HepG2 (cell line): ENCODE results near the gene VSX1. TPM values are rescaled to one million over a fixed set of nuclear protein-coding genes. Genes with fewer than 3 reads are reported as not detected.

Experiments used
- ATAC-seq: fragments of 200-7000 bp; cut with Tn5 transposase; 3 replicates; pipeline ENCODE4 v1.9.1; 2020; ENCODE audit warnings: mild to moderate bottlenecking, moderate library complexity
- BruUV-seq: library from RNA; stranded (reverse); fragments of 400-500 nt; replicated peaks from 2 replicates; lab custom pipeline; 2021; lab: Mats Ljungman, UMichigan
- CTCF ChIA-PET: fragments of 300-600 bp; formaldehyde crosslinking; extraction: SDS; loops from one replicate; lab custom pipeline; 2021; ENCODE audit warnings: low total read pairs, inconsistent platforms, low intra/inter-chr PET ratio; lab: Yijun Ruan, JAX
- POLR2A ChIA-PET: fragments of 350-600 bp; sonication (Branson Sonifier 250); formaldehyde crosslinking; loops from one replicate; lab custom pipeline; 2020; ENCODE audit warnings: antibody characterized with exemption, inconsistent platforms; lab: Yijun Ruan, JAX
- DNase-seq: peaks from one replicate; pipeline ENCODE4 v3.0.0-alpha.2; 2015; ENCODE audit warnings: low spot score
- FAIRE-seq: peaks from 3 replicates; lab custom pipeline; 2011; peaks lifted over from hg19 to GRCh38; lab: Jason Lieb, UNC
- H2AFZ ChIP-seq: one replicate; pipeline ENCODE4 v1.6.1; 2011; ENCODE audit warnings: low read length, inconsistent platforms
- H3K27ac ChIP-seq: fragments of 300-600 bp; 3 replicates; pipeline ENCODE4 v1.8.0; 2011; ENCODE audit warnings: mixed run types, mild to moderate bottlenecking, mixed read lengths, low read length, inconsistent platforms; ENCODE audit not compliant: insufficient read depth; ENCODE audit errors: extremely low read length
- H3K27me3 ChIP-seq, 2 experiments: fragments of 200-600 bp in 1 of 2; 2 replicates in 1 of 2; 3 replicates in 1 of 2; pipeline versions ENCODE4 v1.6.0 to v1.8.0; 2011; ENCODE audit warnings: low read length in 2 of 2, mild to moderate bottlenecking in 2 of 2, moderate library complexity in 2 of 2, inconsistent platforms in 1 of 2; ENCODE audit not compliant: insufficient read depth in 2 of 2, control insufficient read depth in 1 of 2
- H3K36me3 ChIP-seq, 2 experiments: fragments of 200-600 bp in 1 of 2; replicated peaks in 1 of 2; 2 replicates in 1 of 2; 3 replicates in 1 of 2; pipeline versions ENCODE4 v1.5.1 to v1.8.0; 2011; ENCODE audit warnings: low read length in 2 of 2, inconsistent platforms in 1 of 2; ENCODE audit not compliant: insufficient read depth in 2 of 2, control insufficient read depth in 1 of 2
- H3K4me1 ChIP-seq: 2 replicates; pipeline ENCODE4 v1.5.1; 2012; ENCODE audit warnings: low read length, inconsistent platforms; ENCODE audit not compliant: insufficient read depth
- H3K4me2 ChIP-seq: 2 replicates; pipeline ENCODE4 v1.6.0; 2011; ENCODE audit warnings: low read depth, low read length, inconsistent platforms
- H3K4me3 ChIP-seq, 3 experiments: fragments of 200-600 bp in 1 of 3; sonication (generic), shearing (Covaris generic) in 1 of 3; replicated peaks in 1 of 3; 2 replicates each; pipeline ENCODE4 v1.5.1; 2011 to 2016; ENCODE audit warnings: low read length in 3 of 3, inconsistent platforms in 2 of 3, low read depth in 2 of 3, mild to moderate bottlenecking in 2 of 3, control low read depth in 1 of 3, mixed read lengths in 1 of 3; ENCODE audit not compliant: insufficient read depth in 1 of 3
- H3K79me2 ChIP-seq: one replicate; pipeline ENCODE4 v1.6.1; 2011; ENCODE audit warnings: low read length, inconsistent platforms; ENCODE audit not compliant: insufficient read depth
- H3K9ac ChIP-seq: 2 replicates; pipeline ENCODE4 v1.6.0; 2011; ENCODE audit warnings: mild to moderate bottlenecking, low read depth, low read length, inconsistent platforms; ENCODE audit not compliant: insufficient read depth
- H3K9me3 ChIP-seq: 2 replicates; pipeline ENCODE4 v1.5.1; 2012; ENCODE audit warnings: mild to moderate bottlenecking, low read length
- H4K20me1 ChIP-seq: 2 replicates; pipeline ENCODE4 v1.6.0; 2011; ENCODE audit warnings: inconsistent platforms, mild to moderate bottlenecking, low read length, moderate library complexity; ENCODE audit not compliant: insufficient read depth
- ATF7 ChIP-seq, 2 experiments: fragments of 450-650 bp in 1 of 2; sonication (generic) in 1 of 2; formaldehyde crosslinking in 1 of 2; IDR thresholded peaks; 2 replicates each; pipeline versions ENCODE4 v1.4.0 to v1.6.1; 2016 to 2020; ENCODE audit warnings: antibody characterized with exemption in 1 of 2, mild to moderate bottlenecking in 1 of 2, missing genetic modification reagents in 1 of 2
- BRCA1 ChIP-seq: sonication (generic); formaldehyde crosslinking; IDR thresholded peaks from 2 replicates; pipeline ENCODE4 v1.4.0; 2020; ENCODE audit warnings: missing genetic modification reagents
- CHD2 ChIP-seq: IDR thresholded peaks from 2 replicates; pipeline ENCODE4 v1.6.1; 2011; ENCODE audit warnings: low read depth, low read length, improper control_type of control experiment
- IKZF1 ChIP-seq: fragments of 450-650 bp; IDR thresholded peaks from 2 replicates; pipeline ENCODE4 v1.7.1; 2016
- MED13 ChIP-seq: sonication (generic); formaldehyde crosslinking; IDR thresholded peaks from 2 replicates; pipeline ENCODE4 v1.5.0; 2020; ENCODE audit warnings: missing genetic modification reagents
- MIER3 ChIP-seq: IDR thresholded peaks from 2 replicates; pipeline ENCODE4 v1.6.1; 2016; ENCODE audit warnings: missing compliant biosample characterization, borderline replicate concordance
- NFE2 ChIP-seq: sonication (generic); formaldehyde crosslinking; IDR thresholded peaks from 2 replicates; pipeline ENCODE4 v1.4.0; 2020; ENCODE audit warnings: missing genetic modification reagents
- NFIB ChIP-seq: sonication (generic); formaldehyde crosslinking; IDR thresholded peaks from 2 replicates; pipeline ENCODE4 v1.9.0; 2021; ENCODE audit warnings: missing genetic modification reagents, mild to moderate bottlenecking, borderline replicate concordance
- ONECUT2 ChIP-seq: sonication (generic); formaldehyde crosslinking; IDR thresholded peaks from 2 replicates; pipeline ENCODE4 v1.4.0; 2020; ENCODE audit warnings: missing genetic modification reagents
- RBFOX2 ChIP-seq: fragments of 200-400 bp; formaldehyde crosslinking; IDR thresholded peaks from 2 replicates; pipeline ENCODE4 v1.6.1; 2017; ENCODE audit warnings: low read depth, mild to moderate bottlenecking, low read length
- SNRNP70 ChIP-seq: fragments of 200-400 bp; formaldehyde crosslinking; IDR thresholded peaks from 2 replicates; pipeline ENCODE4 v1.6.1; 2017; ENCODE audit warnings: mild to moderate bottlenecking, low read depth, low read length, moderate library complexity
- TRIM24 ChIP-seq: sonication (generic); formaldehyde crosslinking; IDR thresholded peaks from 2 replicates; pipeline ENCODE4 v1.8.0; 2022; ENCODE audit warnings: mild to moderate bottlenecking, missing genetic modification reagents
- ZNF20 ChIP-seq: sonication (generic); formaldehyde crosslinking; IDR thresholded peaks from 2 replicates; pipeline ENCODE4 v1.4.0; 2020; ENCODE audit warnings: mild to moderate bottlenecking, moderate library complexity, missing genetic modification reagents
- ZNF335 ChIP-seq: sonication (generic); formaldehyde crosslinking; IDR thresholded peaks from 2 replicates; pipeline ENCODE4 v1.4.0; 2020; ENCODE audit warnings: missing genetic modification reagents
- ZNF660 ChIP-seq: sonication (generic); formaldehyde crosslinking; IDR thresholded peaks from 2 replicates; pipeline ENCODE4 v1.5.1; 2020; ENCODE audit warnings: mild to moderate bottlenecking, low read depth, missing genetic modification reagents, borderline replicate concordance
- ZSCAN31 ChIP-seq: sonication (generic); formaldehyde crosslinking; IDR thresholded peaks from 2 replicates; pipeline ENCODE4 v1.5.0; 2020; ENCODE audit warnings: low read depth, mild to moderate bottlenecking, missing genetic modification reagents
- ZSCAN9 ChIP-seq: IDR thresholded peaks from 2 replicates; pipeline ENCODE4 v1.6.1; 2016; ENCODE audit warnings: borderline replicate concordance
- WGBS: methylation state at CpG from one replicate; pipeline ENCODE4 v1.1.6; 2017; ENCODE audit warnings: low lambda C conversion rate; 5-methylcytosine and 5-hydroxymethylcytosine counted together
- in situ Hi-C: cut with HindIII; loops from 2 replicates; pipeline ENCODE4 v1.10.0; 2017; ENCODE audit warnings: low pct_unique_long_range_greater_than_20kb; ENCODE audit not compliant: extremely low pct_ligation_motif_present
- intact Hi-C: fragments of 100-400 bp; cut with micrococcal nuclease; formaldehyde crosslinking; loops from one replicate; pipeline ENCODE4 v1.10.0; 2022; ENCODE audit not compliant: unreplicated experiment
- polyA plus RNA-seq, 8 experiments: library from polyadenylated mRNA; depleted of rRNA in 3 of 8; stranded (reverse) in 7 of 8; unstranded in 1 of 8; fragments of >200 nt; fragmentation: Illumina TruSeq in 4 of 8; extraction: Trizol in 4 of 8; gene quantifications; 2 replicates each; pipeline versions ENCODE4 v1.2.1 to v1.2.3, GENCODE V29; 2011 to 2016; ENCODE audit warnings: low read depth in 4 of 8, missing spikeins in 1 of 8, mixed read lengths in 1 of 8; ENCODE audit not compliant: insufficient read depth in 1 of 8
- total RNA-seq, 5 experiments: library from RNA; depleted of rRNA; stranded (reverse); fragments of >200 nt; fragmentation: Illumina TruSeq; extraction: Trizol; gene quantifications; 2 replicates each; pipeline ENCODE4 v1.2.3, GENCODE V29; 2016; ENCODE audit warnings: low read depth in 1 of 5
- TF ChIP-seq, protein P1 (sequence below): sonication (generic); formaldehyde crosslinking; IDR thresholded peaks from 2 replicates; pipeline ENCODE4 v1.4.0; 2020; ENCODE audit warnings: missing genetic modification reagents
- TF ChIP-seq, protein P2 (sequence below): IDR thresholded peaks from 2 replicates; pipeline ENCODE4 v1.6.1; 2016; ENCODE audit warnings: mild to moderate bottlenecking, missing biosample characterization, missing genetic modification reagents
- TF ChIP-seq, protein P3 (sequence below): sonication (generic); formaldehyde crosslinking; IDR thresholded peaks from 2 replicates; pipeline ENCODE4 v1.5.0; 2020; ENCODE audit warnings: mild to moderate bottlenecking, missing genetic modification reagents, moderate library complexity

The VSX1 gene
- total and polyA plus RNA-seq, 2 of the 13 experiments (the other 11 are each of a cell fraction or from before 2014, with no cell fraction given) = 0.04 TPM; not detected in 1

DNA sequence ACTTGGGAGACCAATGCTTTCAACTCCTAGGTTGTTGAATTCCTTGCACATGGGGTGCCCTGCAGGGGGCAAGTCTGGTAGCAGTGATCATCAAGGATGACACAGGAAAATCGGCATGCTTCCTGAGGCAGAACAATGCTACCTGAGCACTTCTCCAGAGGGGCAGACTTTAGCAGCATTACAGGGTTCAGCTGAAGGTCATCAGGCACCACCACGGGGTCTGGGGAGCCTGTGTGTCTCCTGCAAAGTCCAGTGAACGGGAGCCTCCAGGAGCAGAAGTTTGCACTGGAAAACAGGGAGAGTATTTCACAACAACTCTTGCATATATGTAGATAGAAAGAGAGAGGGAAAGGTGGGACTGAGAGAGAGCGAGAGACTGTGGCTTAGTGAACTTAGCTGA, 10.2 kb downstream of the VSX1 start:
- H3K27ac ChIP-seq = no peak overlapping the region
- no peaks in the 10 kb centered on the region for H3K36me3 ChIP-seq
- peaks cover 29% of the 10 kb centered on the region for H3K4me1 ChIP-seq
- H2AFZ ChIP-seq = no peak overlapping the region
- no peak overlapping the region for H3K9ac ChIP-seq
- no peak overlapping the region for H3K4me3 ChIP-seq
- H3K9me3 ChIP-seq = no peaks in the 10 kb centered on the region
- BruUV-seq = no TSS peak
- DNase-seq = peak; percentile 30
- no peaks in the 10 kb centered on the region for H3K79me2 ChIP-seq
- WGBS = 1% methylated on average over 4 of the region's 4 CpGs
- POLR2A ChIA-PET = interaction anchor here (0.7 kb wide), 1 partner anchor 63 kb away, joined by 3 read pairs; no protein-coding TSS in a partner anchor
- peak; percentile 76 for ATAC-seq
- intact Hi-C loops = no loop called here
- H3K4me2 ChIP-seq = peak overlapping the region; percentile 10; the same call in 1 of the 2 replicates
- FAIRE-seq = no peak
- H4K20me1 ChIP-seq = no peaks in the 10 kb centered on the region
- in situ Hi-C loops = no loop called here
- CTCF ChIA-PET = no interaction called here
- peaks cover 0 to 34% of the 10 kb centered on the region in 2 experiments; a peak in 1 of 5 replicates for H3K27me3 ChIP-seq
- no peak for TF ChIP-seq ZNF335 (CRISPR knock-in tag)
- no peak for TF ChIP-seq ONECUT2 (CRISPR knock-in tag)
- TF ChIP-seq MIER3 (CRISPR knock-in tag) = no peak
- TF ChIP-seq, protein P1, sequence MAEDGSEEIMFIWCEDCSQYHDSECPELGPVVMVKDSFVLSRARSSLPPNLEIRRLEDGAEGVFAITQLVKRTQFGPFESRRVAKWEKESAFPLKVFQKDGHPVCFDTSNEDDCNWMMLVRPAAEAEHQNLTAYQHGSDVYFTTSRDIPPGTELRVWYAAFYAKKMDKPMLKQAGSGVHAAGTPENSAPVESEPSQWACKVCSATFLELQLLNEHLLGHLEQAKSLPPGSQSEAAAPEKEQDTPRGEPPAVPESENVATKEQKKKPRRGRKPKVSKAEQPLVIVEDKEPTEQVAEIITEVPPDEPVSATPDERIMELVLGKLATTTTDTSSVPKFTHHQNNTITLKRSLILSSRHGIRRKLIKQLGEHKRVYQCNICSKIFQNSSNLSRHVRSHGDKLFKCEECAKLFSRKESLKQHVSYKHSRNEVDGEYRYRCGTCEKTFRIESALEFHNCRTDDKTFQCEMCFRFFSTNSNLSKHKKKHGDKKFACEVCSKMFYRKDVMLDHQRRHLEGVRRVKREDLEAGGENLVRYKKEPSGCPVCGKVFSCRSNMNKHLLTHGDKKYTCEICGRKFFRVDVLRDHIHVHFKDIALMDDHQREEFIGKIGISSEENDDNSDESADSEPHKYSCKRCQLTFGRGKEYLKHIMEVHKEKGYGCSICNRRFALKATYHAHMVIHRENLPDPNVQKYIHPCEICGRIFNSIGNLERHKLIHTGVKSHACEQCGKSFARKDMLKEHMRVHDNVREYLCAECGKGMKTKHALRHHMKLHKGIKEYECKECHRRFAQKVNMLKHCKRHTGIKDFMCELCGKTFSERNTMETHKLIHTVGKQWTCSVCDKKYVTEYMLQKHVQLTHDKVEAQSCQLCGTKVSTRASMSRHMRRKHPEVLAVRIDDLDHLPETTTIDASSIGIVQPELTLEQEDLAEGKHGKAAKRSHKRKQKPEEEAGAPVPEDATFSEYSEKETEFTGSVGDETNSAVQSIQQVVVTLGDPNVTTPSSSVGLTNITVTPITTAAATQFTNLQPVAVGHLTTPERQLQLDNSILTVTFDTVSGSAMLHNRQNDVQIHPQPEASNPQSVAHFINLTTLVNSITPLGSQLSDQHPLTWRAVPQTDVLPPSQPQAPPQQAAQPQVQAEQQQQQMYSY (CRISPR knock-in tag) = peak; percentile 69; the same call in 1 of the 2 replicates
- TF ChIP-seq, protein P2, sequence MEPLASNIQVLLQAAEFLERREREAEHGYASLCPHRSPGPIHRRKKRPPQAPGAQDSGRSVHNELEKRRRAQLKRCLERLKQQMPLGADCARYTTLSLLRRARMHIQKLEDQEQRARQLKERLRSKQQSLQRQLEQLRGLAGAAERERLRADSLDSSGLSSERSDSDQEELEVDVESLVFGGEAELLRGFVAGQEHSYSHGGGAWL (CRISPR knock-in tag) = no peak
- TF ChIP-seq ZSCAN31 (CRISPR knock-in tag) = no peak
- no peak for TF ChIP-seq NFE2 (CRISPR knock-in tag)
- TF ChIP-seq TRIM24 (CRISPR knock-in tag) = 0 out of 2 replicates have a peak, but pooled peaks have one; percentile 29
- no peak for TF ChIP-seq CHD2
- TF ChIP-seq ZNF20 (CRISPR knock-in tag) = no peak
- TF ChIP-seq MED13 (CRISPR knock-in tag) = no peak
- no peak for TF ChIP-seq SNRNP70
- TF ChIP-seq ZNF660 = no peak
- TF ChIP-seq, protein P3, sequence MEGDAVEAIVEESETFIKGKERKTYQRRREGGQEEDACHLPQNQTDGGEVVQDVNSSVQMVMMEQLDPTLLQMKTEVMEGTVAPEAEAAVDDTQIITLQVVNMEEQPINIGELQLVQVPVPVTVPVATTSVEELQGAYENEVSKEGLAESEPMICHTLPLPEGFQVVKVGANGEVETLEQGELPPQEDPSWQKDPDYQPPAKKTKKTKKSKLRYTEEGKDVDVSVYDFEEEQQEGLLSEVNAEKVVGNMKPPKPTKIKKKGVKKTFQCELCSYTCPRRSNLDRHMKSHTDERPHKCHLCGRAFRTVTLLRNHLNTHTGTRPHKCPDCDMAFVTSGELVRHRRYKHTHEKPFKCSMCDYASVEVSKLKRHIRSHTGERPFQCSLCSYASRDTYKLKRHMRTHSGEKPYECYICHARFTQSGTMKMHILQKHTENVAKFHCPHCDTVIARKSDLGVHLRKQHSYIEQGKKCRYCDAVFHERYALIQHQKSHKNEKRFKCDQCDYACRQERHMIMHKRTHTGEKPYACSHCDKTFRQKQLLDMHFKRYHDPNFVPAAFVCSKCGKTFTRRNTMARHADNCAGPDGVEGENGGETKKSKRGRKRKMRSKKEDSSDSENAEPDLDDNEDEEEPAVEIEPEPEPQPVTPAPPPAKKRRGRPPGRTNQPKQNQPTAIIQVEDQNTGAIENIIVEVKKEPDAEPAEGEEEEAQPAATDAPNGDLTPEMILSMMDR = 0 out of 2 replicates have a peak, but pooled peaks have one; percentile 12
- TF ChIP-seq IKZF1 = no peak
- no peak for TF ChIP-seq BRCA1 (CRISPR knock-in tag)
- no peak for TF ChIP-seq RBFOX2
- TF ChIP-seq ZSCAN9 (CRISPR knock-in tag) = no peak
- no peak for TF ChIP-seq NFIB
- TF ChIP-seq ATF7 (IDR thresholded peaks at IDR 0.05) = no peak
- no peak for TF ChIP-seq ATF7 (CRISPR knock-in tag; IDR thresholded peaks at IDR 0.05)
